Measurements from ENCODE around the gene QKI. TPM values are rescaled to one million over a fixed set of nuclear protein-coding genes. Genes with fewer than 3 reads are reported as not detected.

Gene QKI
- total and polyA plus RNA-seq, 2 donors (not counting 3 experiments of a cell fraction or from before 2014, with no cell fraction given): 178 to 232 TPM

DNA sequence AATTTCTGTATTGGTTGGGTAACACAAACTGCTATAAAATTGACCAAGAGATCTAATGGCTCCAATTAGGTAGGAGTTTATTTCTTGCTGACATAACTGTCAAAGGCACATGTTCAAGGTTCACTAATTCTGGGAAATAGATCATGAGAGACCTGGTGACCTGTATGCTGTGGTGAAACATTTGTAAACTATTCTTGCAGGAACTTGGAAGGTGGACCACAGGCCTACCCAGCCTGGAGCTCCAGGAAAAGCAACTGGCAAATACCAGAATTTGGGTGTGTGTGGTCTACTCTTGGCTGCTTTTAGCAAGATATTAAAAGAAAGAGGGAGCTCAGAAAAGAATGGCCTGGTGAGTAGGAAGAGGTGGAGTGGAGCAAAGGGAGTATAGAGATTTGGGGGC is 184.6 kb downstream of the QKI start:
- Histone ChIP-seq H3K9me3 (replicated peaks; ENCODE audit: control insufficient read depth, insufficient read depth, low read length) (no peaks in the 10 kb centered on the region), H2AFZ (ENCODE audit: low read depth, low read length) (no peak overlapping the region), H3K9ac (replicated peaks; ENCODE audit: extremely low read depth, insufficient read depth, low read length) (no peak overlapping the region), H3K36me3 (ENCODE audit: control insufficient read depth in 2 of 2, extremely low read depth in 1 of 2, insufficient read depth in 2 of 2, low read length in 2 of 2) (no peaks in the 10 kb centered on the region), H3K4me3 (replicated peaks in 1 of 3; ENCODE audit: insufficient read depth in 1 of 3, low read depth in 1 of 3, low read length in 3 of 3) (no peak overlapping the region), H3K27me3 (ENCODE audit: control insufficient read depth in 2 of 2, insufficient read depth in 2 of 2, low read length in 2 of 2) (peaks cover 0 to 12% of the 10 kb centered on the region in 2 experiments), H3K79me2 (ENCODE audit: control insufficient read depth, insufficient read depth, low read length) (no peaks in the 10 kb centered on the region), H3K4me2 (ENCODE audit: insufficient read depth, low read length) (no peak overlapping the region), H3K9me1 (replicated peaks; ENCODE audit: control insufficient read depth, extremely low read depth, insufficient read depth, low read length) (no peaks in the 10 kb centered on the region), H4K20me1 (replicated peaks; ENCODE audit: control insufficient read depth, extremely low read depth, insufficient read depth, low read length) (no peaks in the 10 kb centered on the region), H3K4me1 (ENCODE audit: control insufficient read depth, extremely low read depth, insufficient read depth, low read length) (no peaks in the 10 kb centered on the region), H3K27ac (ENCODE audit: insufficient read depth, low read depth, low read length) (no peak overlapping the region)
- no peak for TF ChIP-seq MAX (IDR thresholded peaks at IDR 0.05; ENCODE audit: insufficient read depth, insufficient read length)
- TF ChIP-seq GATA2 (IDR thresholded peaks at IDR 0.05; ENCODE audit: insufficient read depth, insufficient read length, low read depth, low read length): no peak
- no peak for TF ChIP-seq POLR2A (IDR thresholded peaks at IDR 0.05; ENCODE audit: low read depth, low read length)
- no peak for TF ChIP-seq FOS (IDR thresholded peaks at IDR 0.05; ENCODE audit: borderline replicate concordance, insufficient read depth, low read length)
- TF ChIP-seq, protein P1, sequence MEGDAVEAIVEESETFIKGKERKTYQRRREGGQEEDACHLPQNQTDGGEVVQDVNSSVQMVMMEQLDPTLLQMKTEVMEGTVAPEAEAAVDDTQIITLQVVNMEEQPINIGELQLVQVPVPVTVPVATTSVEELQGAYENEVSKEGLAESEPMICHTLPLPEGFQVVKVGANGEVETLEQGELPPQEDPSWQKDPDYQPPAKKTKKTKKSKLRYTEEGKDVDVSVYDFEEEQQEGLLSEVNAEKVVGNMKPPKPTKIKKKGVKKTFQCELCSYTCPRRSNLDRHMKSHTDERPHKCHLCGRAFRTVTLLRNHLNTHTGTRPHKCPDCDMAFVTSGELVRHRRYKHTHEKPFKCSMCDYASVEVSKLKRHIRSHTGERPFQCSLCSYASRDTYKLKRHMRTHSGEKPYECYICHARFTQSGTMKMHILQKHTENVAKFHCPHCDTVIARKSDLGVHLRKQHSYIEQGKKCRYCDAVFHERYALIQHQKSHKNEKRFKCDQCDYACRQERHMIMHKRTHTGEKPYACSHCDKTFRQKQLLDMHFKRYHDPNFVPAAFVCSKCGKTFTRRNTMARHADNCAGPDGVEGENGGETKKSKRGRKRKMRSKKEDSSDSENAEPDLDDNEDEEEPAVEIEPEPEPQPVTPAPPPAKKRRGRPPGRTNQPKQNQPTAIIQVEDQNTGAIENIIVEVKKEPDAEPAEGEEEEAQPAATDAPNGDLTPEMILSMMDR (IDR thresholded peaks at IDR 0.05; ENCODE audit: extremely low read depth in 1 of 2, insufficient read depth in 1 of 2, low read depth in 1 of 2, low read length in 2 of 2): no peak
- TF ChIP-seq JUN (IDR thresholded peaks at IDR 0.05; ENCODE audit: borderline replicate concordance, insufficient read depth, insufficient read length, low read depth): no peak
- TF ChIP-seq MYC (IDR thresholded peaks at IDR 0.05; ENCODE audit: low read depth, low read length): no peak
- TF ChIP-seq EZH2 (IDR thresholded peaks at IDR 0.05; ENCODE audit: borderline replicate concordance, low read depth, low read length, severe bottlenecking): no peak
- intact Hi-C loops (cut with micrococcal nuclease) (no loop called here), dilution Hi-C loops (cut with MboI; ENCODE audit: extremely low pct_ligation_motif_present, low sequenced_read_pairs) (no loop called here)
- no TSS peak for BruUV-seq (replicated peaks)
- ChIA-PET POLR2A (no interaction called here), CTCF (no interaction called here)
- no peak for FAIRE-seq
- DNase-seq (ENCODE audit: low read depth, low spot score): no peak

Measured in endothelial cell of umbilical vein (primary cell).